HepG2 (cell line): ENCODE measurements around the gene ZMIZ2.

ENCODE experiments used
- CTCF ChIP-seq: sonication (generic); formaldehyde crosslinking; IDR thresholded peaks from 2 replicates; pipeline ENCODE4 v1.5.0; 2020; ENCODE audit warnings: mild to moderate bottlenecking, missing genetic modification reagents, moderate library complexity
- GLI4 ChIP-seq: sonication (generic); formaldehyde crosslinking; IDR thresholded peaks from 2 replicates; pipeline ENCODE4 v1.5.1; 2020; ENCODE audit warnings: missing genetic modification reagents, mild to moderate bottlenecking, moderate library complexity, borderline replicate concordance
- MAFK ChIP-seq, 2 experiments: IDR thresholded peaks in 1 of 2; conservative IDR thresholded peaks in 1 of 2; 2 replicates each; pipeline ENCODE4 v1.6.1; 2011; ENCODE audit warnings: improper control_type of control experiment in 2 of 2, low read length in 2 of 2
- NFE2 ChIP-seq: sonication (generic); formaldehyde crosslinking; IDR thresholded peaks from 2 replicates; pipeline ENCODE4 v1.4.0; 2020; ENCODE audit warnings: missing genetic modification reagents
- POLR2AphosphoS5 ChIP-seq: IDR thresholded peaks from 2 replicates; pipeline ENCODE4 v1.6.1; 2012; ENCODE audit warnings: low read depth, low read length
- RFX5 ChIP-seq: IDR thresholded peaks from 2 replicates; pipeline ENCODE4 v1.6.1; 2011; ENCODE audit warnings: low read depth, low read length, improper control_type of control experiment
- ZFP91 ChIP-seq: sonication (generic); formaldehyde crosslinking; IDR thresholded peaks from 2 replicates; pipeline ENCODE4 v1.9.0; 2022; ENCODE audit warnings: missing genetic modification reagents, mild to moderate bottlenecking, borderline replicate concordance
- ZNF512B ChIP-seq: sonication (generic); formaldehyde crosslinking; IDR thresholded peaks from 2 replicates; pipeline ENCODE4 v1.5.1; 2020; ENCODE audit warnings: missing genetic modification reagents, mild to moderate bottlenecking, borderline replicate concordance
- TF ChIP-seq, protein P1 (sequence below): IDR thresholded peaks from 2 replicates; pipeline ENCODE4 v1.6.1; 2012; ENCODE audit warnings: inconsistent platforms
- TF ChIP-seq, protein P2 (sequence below): sonication (generic); formaldehyde crosslinking; IDR thresholded peaks from 2 replicates; pipeline ENCODE4 v1.5.0; 2020; ENCODE audit warnings: mild to moderate bottlenecking, missing genetic modification reagents
- TF ChIP-seq, protein P3 (sequence below): IDR thresholded peaks from 2 replicates; pipeline ENCODE4 v1.6.1; 2016; ENCODE audit warnings: control low read depth
- TF ChIP-seq, protein P4 (sequence below): IDR thresholded peaks from 2 replicates; pipeline ENCODE4 v1.6.1; 2016; ENCODE audit warnings: low read depth, missing genetic modification reagents, missing compliant biosample characterization

DNA sequence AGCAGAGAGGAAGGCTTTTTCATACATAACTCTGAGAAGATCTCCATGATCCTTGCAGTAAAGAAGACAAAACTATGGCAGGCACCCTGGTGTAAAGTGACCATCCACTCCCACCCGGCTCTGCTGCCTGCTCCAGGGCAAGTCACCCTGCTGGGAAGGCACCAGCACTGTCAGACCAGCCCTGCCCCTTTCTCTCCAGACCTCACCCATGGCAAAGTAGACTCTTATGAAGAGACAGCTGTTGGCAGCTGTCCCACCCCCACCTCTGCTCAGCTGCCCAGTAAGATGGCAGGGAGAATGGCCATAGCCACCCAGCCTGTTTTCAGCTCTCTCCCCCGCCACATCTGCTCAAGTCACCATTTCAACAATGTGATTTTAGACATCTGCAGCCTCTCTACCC, 8.6 kb upstream of the ZMIZ2 start:
- no peak for TF ChIP-seq CTCF (CRISPR knock-in tag)
- TF ChIP-seq NFE2 (CRISPR knock-in tag), result no peak
- TF ChIP-seq, protein P1, sequence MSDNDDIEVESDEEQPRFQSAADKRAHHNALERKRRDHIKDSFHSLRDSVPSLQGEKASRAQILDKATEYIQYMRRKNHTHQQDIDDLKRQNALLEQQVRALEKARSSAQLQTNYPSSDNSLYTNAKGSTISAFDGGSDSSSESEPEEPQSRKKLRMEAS, result no peak
- TF ChIP-seq MAFK (conservative IDR thresholded peaks at IDR 0.05 in 1 of 2, IDR thresholded peaks at IDR 0.05 in 1 of 2; ENCODE audit: low read length in 2 of 2), result no peak
- TF ChIP-seq, protein P2, sequence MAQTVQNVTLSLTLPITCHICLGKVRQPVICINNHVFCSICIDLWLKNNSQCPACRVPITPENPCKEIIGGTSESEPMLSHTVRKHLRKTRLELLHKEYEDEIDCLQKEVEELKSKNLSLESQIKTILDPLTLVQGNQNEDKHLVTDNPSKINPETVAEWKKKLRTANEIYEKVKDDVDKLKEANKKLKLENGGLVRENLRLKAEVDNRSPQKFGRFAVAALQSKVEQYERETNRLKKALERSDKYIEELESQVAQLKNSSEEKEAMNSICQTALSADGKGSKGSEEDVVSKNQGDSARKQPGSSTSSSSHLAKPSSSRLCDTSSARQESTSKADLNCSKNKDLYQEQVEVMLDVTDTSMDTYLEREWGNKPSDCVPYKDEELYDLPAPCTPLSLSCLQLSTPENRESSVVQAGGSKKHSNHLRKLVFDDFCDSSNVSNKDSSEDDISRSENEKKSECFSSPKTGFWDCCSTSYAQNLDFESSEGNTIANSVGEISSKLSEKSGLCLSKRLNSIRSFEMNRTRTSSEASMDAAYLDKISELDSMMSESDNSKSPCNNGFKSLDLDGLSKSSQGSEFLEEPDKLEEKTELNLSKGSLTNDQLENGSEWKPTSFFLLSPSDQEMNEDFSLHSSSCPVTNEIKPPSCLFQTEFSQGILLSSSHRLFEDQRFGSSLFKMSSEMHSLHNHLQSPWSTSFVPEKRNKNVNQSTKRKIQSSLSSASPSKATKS (CRISPR knock-in tag), result no peak
- TF ChIP-seq POLR2AphosphoS5, result no peak
- no peak for TF ChIP-seq RFX5
- TF ChIP-seq ZFP91 (CRISPR knock-in tag), result no peak
- TF ChIP-seq, protein P3, sequence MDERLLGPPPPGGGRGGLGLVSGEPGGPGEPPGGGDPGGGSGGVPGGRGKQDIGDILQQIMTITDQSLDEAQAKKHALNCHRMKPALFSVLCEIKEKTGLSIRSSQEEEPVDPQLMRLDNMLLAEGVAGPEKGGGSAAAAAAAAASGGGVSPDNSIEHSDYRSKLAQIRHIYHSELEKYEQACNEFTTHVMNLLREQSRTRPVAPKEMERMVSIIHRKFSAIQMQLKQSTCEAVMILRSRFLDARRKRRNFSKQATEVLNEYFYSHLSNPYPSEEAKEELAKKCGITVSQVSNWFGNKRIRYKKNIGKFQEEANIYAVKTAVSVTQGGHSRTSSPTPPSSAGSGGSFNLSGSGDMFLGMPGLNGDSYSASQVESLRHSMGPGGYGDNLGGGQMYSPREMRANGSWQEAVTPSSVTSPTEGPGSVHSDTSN (CRISPR knock-in tag), result no peak
- no peak for TF ChIP-seq GLI4
- TF ChIP-seq ZNF512B (CRISPR knock-in tag), result no peak
- TF ChIP-seq, protein P4, sequence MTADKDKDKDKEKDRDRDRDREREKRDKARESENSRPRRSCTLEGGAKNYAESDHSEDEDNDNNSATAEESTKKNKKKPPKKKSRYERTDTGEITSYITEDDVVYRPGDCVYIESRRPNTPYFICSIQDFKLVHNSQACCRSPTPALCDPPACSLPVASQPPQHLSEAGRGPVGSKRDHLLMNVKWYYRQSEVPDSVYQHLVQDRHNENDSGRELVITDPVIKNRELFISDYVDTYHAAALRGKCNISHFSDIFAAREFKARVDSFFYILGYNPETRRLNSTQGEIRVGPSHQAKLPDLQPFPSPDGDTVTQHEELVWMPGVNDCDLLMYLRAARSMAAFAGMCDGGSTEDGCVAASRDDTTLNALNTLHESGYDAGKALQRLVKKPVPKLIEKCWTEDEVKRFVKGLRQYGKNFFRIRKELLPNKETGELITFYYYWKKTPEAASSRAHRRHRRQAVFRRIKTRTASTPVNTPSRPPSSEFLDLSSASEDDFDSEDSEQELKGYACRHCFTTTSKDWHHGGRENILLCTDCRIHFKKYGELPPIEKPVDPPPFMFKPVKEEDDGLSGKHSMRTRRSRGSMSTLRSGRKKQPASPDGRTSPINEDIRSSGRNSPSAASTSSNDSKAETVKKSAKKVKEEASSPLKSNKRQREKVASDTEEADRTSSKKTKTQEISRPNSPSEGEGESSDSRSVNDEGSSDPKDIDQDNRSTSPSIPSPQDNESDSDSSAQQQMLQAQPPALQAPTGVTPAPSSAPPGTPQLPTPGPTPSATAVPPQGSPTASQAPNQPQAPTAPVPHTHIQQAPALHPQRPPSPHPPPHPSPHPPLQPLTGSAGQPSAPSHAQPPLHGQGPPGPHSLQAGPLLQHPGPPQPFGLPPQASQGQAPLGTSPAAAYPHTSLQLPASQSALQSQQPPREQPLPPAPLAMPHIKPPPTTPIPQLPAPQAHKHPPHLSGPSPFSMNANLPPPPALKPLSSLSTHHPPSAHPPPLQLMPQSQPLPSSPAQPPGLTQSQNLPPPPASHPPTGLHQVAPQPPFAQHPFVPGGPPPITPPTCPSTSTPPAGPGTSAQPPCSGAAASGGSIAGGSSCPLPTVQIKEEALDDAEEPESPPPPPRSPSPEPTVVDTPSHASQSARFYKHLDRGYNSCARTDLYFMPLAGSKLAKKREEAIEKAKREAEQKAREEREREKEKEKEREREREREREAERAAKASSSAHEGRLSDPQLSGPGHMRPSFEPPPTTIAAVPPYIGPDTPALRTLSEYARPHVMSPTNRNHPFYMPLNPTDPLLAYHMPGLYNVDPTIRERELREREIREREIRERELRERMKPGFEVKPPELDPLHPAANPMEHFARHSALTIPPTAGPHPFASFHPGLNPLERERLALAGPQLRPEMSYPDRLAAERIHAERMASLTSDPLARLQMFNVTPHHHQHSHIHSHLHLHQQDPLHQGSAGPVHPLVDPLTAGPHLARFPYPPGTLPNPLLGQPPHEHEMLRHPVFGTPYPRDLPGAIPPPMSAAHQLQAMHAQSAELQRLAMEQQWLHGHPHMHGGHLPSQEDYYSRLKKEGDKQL (CRISPR knock-in tag), result no peak
